Hepatic stellate cell (primary cell): ENCODE data around the gene ADCY5.

ENCODE experiments used
- DNase-seq: peaks from one replicate; pipeline ENCODE4 v3.0.0; 2011; ENCODE audit warnings: low spot score

The ADCY5 gene

GRCh38 chr3:123458255-123458654 lies 9.4 kb upstream of the ADCY5 start:
- no peak for DNase-seq

DNA sequence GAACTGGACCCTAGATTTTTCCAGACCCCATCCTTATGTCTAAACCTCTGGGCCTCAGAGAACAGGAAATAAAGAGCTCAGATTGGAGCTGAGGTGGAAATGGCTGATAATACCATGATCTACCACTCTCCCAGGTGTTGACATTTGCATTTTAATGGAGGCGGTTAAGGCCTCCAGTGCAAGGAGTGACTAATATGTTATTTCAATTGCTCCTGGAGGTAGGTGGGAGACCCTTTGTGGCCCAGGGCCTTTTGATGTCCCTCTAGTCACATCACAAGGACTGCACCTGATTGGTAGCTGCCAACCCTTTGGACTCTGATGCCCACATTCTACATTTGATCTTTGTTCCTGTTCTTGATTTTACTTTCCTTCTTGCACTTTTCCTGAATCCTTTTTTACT lies 9.0 kb upstream of the ADCY5 start:
- DNase-seq: no peak

DNA sequence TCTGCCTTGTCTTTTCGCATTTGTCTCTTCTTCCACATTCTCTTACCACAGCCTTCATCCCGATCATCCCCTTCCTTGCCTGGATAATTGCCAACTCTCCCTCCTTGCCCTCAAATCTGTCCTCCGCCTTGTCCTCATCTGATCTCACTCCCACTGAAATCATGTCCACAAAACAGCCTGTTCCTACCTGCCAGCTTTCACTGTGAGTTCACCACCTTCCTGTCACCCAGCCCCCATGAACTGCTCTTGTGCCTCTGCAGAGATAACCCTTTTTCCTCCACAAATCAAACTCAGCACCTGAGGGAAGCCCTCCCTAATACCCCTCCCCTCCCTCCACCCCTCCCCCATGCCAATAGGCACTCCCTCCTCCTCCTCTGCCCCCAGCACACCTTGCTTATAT lies 4.8 kb upstream of the ADCY5 start:
- DNase-seq: no peak

GRCh38 chr3:123451186-123451585 lies 2.3 kb upstream of the ADCY5 start:
- DNase-seq: no peak

- DNase-seq: no peak
Measured at GRCh38 chr3:123449997-123450604, 1.2 kb upstream of the ADCY5 start.

- no peak for DNase-seq
Measured at GRCh38 chr3:123449102-123449996, 459 bp upstream of the ADCY5 start.

- no peak for DNase-seq
Measured at GRCh38 chr3:123447749-123448517, 957 bp downstream of the ADCY5 start.

DNA sequence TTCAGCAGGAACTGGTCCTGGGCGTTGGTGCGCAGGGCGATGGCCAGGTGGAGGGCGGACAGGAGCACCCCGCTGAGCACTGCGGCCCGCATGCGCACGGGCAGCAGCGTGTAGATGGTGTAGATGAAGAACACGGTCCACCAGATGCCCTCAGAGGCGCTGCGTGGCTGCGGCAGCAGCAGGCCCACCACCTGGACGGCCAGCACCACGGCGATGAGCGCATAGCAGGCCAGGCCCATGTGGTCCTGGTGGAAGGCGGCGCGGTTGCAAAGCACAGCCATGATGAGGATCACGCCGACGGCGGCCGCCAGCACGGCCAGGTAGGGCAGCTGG lies 1.5 kb downstream of the ADCY5 start:
- no peak for DNase-seq

DNA sequence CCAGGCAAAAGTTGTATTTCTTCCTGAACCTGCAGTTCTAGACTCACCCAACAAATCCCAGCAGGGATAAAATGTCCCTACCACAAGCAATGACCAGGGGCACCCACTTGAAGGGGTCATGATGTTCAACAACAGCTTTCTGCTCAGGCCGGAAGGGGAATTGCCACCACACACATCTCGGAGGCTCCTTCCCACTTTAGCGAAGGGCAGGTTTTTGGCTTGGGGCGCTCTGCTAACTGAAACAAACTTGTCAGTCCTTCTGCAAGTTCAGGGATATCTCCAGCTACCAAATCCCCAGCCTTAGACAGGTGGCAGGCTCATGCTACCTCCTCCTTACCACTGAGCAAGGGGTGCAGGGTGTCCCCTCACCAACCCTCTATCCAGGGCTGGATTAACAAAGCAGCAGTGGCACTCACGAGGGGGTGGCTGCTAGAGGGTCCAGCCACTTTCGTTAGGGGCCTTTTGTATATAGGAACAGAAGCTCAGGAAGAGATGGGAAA lies 2.2 kb downstream of the ADCY5 start:
- no peak for DNase-seq

DNA sequence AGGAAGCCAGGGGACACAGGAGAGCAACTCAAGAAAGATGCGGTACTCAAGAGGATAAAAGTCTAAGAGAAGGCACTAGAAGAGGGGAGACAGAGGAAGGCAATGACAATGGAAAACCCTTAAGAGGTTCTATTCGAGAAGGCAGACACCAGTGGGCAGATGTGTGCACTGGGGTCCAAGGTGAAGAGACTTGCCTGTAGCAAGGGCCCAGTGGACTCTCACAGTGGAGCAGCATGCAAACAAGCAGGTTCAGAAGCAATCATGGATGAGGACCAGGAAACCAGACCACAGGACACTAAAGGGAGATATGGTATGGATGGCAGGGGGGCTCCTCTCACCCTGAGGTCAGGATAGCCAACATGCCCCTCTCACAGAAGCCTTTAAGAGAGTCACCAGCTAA lies 2.7 kb downstream of the ADCY5 start:
- no peak for DNase-seq

GRCh38 chr3:123445702-123446101 lies 3.2 kb downstream of the ADCY5 start:
- DNase-seq: no peak

DNA sequence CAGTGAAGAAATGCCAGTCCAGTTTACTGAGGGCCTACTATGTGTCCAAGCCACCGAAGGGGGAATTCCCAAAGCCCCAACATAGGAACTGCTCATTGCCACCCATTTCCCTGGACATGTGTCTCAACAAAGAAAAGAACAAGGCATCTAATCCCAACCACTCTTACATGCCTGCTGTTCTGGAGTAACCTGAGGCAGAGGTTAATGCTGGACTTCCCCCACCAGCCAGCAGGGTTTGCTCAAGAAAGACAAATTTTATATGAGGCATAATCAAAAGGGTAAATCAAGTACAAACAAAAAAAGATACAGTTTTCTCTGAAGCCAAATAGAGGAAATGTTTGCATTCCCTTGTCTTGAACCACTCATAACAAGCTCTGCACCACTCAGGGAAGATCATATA lies 4.1 kb downstream of the ADCY5 start:
- no peak for DNase-seq

DNA sequence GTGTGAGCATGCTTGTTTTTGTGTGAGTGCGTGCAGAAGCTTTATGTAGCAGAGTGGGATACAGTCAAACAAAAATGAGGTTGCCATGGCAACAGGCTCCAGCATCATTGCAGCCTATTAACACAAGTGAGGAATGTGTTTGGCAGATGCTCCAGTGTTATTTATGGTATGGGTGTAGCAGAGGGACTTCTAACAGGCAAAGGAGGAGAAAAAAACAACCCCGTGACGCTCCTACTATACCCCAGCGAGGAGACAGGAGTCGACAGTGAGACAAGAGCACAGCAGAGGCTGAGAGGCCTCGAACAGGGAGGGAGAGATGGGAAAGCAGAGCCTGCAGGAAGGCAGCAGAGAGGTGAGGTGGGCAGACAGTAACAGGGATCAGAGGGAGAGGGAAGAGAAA lies 4.9 kb downstream of the ADCY5 start:
- DNase-seq: no peak

- DNase-seq: no peak
Measured at GRCh38 chr3:123442908-123443307, 6.0 kb downstream of the ADCY5 start.

DNA sequence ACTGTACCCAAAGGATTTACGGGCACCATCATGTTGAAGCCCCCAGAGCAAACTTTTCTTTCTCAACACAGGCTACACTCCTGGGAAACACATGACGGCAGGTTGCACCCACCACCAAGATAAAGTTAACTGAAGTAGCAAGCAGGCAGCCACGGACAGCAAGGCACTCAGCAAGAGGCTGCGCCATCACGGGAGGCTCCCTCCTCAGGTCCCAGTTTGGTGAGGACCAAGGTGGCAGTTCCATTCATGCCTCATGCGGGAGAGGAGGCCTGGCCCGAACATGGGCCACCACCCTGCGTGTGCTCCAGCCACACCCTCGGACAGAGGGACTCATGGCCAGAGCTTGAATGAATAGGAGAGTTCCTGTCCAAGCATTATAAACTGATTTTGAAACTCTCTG lies 6.8 kb downstream of the ADCY5 start:
- no peak for DNase-seq

GRCh38 chr3:123439806-123440580 lies 8.9 kb downstream of the ADCY5 start:
- DNase-seq: no peak

DNA sequence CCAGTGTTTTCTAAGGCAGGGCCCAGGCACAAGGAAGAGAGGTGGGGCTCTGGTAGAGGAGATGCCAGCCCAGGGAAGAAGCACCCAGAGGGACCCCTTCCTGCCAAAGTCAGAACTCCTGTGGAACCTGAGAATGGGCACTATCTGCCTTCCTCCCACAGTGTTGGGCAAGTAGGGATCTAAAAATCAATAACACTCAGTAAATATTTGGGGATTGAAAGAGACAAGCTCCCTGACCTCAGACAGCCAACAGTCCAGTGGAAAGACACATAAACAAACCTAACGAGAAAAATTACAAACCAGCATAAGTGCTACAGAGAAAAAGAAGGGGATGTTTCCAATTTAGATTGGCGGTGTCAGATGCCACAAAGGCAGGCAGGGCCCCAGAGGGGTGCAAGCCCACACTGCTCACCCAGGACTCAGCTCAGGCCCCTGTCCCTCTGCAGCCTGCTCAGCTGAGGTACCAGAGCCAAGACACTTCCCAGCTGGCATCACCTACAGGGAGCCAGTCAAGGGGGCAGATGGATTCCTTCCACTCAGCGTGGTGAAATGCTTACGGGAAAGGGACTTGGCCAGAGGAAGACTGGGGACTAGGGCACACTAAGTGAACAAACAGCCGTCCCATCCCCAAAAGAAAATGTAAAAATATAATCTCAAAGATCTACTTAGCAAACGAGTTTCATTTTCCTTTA lies 15.9 kb downstream of the ADCY5 start:
- DNase-seq: no peak

- DNase-seq: no peak
Measured at GRCh38 chr3:123431658-123432324, 17.1 kb downstream of the ADCY5 start.

- DNase-seq: no peak
Measured at GRCh38 chr3:123431007-123431657, 17.8 kb downstream of the ADCY5 start.

DNA sequence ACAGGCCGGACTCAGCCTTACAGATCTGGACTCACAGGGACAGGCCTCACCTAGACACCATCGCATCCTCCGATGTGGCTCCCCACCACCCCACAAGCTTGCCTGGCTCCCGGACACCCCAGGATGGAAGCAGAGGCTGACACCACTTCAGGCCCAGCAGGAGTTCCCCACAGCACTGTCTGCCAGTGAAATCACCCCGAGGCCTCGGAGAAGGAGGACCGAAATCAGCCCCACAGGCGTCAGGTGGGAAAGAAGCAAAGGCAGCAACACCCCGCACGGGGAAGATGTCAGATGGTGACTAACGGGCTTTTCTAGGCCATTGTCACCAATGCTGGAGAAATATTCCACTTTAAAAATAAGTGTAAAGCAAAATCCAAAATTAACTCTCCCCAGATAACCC lies 18.6 kb downstream of the ADCY5 start:
- DNase-seq: no peak
